Measurements from ENCODE around the gene RHOT2.
A peak's percentile ranks its signal among the peaks of the same experiment; 100 is the strongest.

Gene RHOT2

DNA sequence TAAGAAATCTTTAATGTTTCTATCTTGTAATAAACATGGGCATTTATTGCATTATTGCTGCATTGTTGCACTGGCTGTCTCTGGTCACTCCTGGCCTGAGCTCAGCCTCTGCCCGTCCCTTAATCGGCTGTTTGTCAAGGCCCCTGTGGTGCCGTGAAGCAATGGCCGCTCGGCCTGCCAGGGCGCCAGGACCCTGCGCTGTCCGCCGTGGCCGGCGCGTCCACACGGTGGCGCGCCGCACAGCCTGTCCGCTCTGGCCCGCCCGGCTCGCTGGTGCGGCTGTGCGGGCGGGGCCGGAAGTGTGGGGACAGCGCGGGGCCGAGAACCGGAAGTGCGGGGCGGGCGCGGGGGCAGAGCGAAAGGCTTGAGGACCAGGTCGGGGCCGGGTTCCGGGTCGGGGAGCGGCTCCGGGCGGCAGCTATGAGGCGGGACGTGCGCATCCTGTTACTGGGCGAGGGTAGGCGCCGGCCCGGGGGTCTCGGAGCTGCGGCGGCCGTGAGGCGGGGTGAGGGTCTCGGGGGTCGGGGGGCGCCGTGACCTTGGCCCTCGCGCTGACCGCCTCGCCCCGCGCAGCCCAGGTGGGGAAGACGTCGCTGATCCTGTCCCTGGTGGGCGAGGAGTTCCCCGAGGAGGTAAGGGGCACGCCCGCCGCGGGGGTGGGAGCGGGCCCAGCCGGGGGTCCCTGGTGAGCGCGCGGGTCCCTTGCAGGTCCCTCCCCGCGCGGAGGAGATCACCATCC, at the start of gene RHOT2:
Gene RHOT2, plus strand, starts transcription at position 353 of the 739 bp plus-strand sequence. Its CDS starts 68 bp downstream, at position 421.
- peak; percentile 93 for DNase-seq

DNA sequence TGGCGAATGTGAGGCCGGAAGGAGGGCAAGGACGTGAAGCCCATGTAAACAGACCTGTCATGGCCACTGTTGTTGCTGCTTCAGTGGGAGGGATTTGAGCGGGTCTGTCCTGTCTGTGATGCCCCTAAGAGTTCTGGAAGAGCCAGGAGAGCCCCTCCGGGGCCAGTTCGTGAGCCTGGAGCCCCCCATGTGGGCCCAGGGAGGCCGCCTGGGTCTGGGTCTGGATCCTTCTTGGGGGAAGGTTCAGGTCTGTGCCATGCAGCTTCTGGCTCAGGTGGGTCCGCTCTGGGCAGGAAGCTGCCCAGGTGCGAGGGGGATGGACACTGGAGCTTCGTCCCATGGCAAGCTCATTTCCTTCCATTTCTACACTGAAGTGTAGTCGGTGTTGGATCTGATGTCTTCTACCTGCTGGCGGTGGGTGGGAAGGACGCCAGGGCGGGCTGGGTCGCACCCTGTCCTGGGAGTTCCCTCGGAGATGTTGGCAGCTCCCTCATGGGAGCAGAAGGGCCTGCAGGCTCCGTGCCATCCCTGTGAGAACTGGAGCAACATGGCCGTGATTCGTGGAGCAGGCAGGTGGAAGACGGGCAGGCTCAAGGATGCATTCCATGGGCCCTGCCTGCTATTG, 48.3 kb upstream of the RHOT2 start:
- DNase-seq, result no peak

DNA sequence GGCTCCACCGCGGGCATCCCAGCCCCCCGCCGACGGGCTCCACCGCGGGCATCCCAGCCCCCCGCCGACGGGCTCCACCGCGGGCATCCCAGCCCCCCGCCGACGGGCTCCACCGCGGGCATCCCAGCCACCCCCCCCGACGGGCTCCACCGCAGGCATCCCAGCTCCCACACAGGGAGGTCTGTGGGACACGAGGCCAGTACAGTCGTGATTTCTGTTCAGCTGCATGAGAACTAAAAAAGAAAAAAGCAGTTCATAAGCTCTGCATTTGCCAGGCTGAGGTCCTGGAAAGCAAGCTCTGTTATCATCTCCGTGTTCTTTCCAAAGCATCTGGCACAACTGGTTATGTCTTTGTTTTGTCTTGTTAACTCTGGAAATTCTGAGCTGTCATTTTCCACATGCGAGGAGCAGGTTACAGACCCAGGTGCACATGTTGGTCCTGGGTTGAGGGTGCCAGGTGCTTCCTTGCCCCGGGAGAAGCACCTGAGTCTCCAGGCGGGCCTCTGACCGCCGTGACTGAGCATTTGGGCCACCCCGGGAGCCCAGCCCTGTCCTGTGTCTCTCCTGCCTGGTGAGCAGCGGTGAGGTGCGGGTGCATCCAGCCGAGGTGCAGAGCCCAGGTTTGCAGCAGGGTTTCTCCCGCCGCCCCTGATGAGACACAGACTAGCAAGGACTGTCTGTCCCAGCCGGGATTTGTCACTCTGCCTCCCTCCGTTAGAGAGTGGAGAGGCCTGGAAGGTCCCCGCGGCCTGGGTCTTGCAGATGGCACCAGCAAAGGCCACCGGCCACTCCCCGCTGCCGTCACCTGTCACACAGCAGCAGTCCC, 47.0 kb upstream of the RHOT2 start:
- no peak for DNase-seq

DNA sequence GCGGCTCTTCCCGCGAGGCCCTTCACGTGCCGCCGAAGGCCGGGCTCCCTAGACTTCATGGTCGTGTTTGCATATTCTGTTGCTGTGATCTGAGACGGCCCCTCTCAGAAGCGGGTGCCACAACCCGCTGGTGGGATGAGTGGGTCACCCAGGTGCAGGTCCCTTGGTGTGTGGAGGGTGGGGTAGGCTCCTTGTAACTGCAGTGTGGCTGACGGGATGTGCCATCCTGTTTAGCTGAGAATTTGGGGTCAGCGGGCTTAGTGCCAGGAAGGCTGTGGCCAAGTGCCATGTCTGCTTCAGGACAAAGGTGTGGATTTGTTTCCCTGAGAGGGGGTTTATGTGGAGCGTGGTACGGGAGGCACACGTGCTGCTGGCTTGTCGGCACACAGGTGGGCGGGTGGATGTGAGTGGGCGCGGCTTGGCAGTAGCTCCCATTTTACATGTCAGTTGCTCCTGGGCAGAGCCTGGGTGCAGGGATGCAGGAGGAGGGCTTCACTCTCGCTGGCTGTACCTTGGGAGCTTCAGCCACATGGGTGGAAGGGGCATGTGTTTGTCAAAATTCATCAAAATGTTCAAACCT, 46.3 kb upstream of the RHOT2 start:
- no peak for DNase-seq

DNA sequence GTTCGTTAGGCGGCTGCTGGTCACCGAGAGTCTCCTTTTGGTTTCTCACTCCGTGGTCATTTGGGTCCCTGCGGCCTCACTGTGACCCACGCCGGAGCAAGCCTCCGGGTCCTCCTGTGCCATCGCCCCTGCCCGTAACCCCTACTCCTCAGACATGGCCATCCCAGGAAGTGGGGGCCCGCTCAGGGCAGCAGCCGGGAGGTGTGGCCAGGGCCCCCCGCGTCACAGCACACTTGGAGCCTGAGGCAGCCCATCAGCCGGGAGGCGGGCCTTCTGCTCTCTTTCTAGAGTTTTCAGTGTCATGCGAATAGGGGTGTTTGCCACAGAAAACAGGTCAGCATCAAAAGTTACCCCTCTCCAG, 45.0 kb upstream of the RHOT2 start:
- DNase-seq, result no peak

DNA sequence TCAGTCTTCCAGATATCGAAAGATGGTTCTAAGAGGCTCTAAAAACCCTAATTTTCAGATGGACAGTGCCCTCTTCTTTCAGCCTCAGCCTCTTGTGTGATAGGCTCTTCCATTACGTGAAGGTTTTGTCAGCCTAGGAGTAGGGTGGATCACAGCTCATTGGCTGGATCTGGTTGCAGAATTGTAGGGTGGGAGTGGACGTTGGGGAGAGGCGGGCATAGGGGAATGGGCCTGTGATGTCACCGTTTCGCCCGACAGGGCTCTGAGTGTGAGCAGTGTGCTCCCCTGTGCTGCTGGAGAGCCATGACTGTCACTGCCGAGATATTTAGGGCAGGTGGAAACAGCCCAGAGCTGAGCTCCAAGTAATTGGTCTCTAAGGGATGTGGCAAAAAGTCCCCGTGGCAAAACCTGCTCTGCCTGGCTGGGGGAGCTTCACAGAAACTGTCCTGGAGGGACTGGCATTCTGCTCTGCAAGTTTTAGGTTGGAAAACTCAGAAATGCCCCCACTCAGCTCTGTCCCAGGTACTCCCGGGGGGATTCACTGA, 43.3 kb upstream of the RHOT2 start:
- no peak for DNase-seq

DNA sequence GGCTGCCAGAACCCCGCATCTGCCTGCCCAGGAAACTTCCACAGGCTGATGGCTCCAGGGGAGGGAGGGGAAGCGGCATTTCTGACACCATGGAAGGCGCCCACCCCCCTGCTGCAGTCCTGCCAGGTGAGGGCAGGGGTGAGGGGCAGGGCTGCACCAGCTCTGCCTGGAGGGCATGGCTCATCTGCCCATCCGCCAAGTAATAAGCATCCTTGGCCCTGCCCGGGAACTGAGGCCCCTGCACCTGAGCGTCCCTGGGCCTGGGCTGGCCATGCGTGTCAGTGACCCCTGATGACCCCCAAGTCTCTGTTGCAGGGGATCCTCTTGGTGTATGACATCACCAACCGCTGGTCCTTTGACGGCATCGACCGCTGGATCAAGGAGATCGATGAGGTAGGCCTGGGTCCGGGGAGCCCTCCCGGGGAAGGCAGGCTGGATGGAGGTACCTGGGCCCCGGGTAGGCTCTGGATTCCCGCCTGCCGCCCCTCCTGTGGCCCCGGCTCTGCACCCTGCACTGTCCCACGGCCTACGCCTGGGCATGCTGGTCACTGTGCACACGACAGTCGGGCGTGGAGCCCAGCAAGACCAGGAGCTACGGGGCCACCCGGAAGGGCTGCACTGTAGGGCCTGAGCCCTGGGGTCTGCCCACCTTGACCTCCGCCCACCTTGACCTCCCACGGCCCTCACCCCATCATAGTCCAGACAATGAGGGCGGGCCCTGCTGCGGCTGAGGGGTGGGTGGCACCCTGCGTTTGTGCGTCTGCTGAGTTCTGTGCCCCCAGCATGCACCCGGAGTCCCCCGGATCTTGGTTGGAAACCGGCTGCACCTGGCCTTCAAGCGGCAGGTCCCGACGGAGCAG, 42.6 kb upstream of the RHOT2 start:
- no peak for DNase-seq

DNA sequence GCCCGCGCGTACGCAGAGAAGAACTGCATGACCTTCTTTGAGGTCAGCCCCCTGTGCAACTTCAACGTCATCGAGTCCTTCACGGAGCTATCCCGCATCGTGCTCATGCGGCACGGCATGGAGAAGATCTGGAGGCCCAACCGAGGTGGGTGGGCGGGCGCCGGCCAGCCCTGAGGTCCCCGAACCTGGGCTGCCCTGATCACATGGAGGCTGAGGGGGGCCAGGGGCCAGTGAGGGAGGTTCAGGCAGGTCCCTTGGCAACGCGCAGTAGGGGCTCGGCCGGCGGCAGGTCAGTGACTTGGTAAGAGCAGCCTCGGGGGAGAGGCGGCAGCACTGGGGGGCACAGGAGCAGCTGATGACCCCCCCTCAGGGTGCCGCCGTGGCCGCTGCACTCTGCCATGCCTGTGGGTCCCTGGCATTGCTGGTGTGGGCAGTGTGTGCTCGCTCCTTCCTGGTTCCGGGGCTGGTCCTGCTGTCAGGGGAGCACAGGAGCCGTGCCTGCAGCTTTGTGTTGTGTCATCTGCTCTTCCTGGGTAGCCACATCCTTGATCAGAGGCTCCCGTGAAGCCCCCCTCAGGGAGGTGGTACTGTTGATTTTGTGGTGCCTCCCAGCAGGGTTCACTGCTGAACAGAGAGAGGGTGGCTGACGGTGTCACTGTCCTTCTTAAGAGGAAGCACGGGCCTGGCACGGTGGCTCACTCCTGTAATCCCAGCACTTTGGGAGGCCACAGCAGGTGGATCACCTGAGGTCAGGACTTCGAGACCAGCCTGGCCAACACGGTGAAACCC, 41.8 kb upstream of the RHOT2 start:
- DNase-seq, result no peak

DNA sequence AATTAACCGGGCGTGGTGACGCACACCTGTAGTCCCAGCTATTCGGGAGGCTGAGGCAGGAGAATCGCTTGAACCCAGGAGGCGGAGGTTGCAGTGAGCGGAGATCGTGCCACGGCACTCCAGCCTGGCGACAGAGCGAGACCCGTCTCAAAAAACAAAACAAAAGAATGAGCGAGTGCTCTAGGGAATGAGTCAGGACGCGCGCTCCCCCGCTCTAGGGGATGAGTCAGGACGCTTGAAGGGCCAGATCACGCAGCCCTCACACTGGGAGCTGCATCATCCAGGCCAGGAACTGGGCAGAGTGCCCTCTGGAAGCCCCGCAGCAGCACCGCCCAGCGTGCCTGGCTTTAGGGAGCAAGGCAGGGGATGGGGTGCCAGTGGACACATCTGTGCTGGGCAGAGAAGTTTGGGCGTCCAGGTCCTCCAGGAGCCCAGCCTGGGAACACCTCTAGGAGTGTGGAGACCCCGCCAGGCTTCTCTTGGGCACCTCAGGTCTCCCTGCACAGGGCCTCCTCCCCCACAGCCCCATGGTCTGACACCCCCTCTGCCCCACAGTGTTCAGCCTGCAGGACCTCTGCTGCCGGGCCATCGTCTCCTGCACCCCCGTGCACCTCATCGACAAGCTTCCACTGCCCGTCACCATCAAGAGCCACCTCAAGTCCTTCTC, 41.0 kb upstream of the RHOT2 start:
- DNase-seq, result no peak

DNA sequence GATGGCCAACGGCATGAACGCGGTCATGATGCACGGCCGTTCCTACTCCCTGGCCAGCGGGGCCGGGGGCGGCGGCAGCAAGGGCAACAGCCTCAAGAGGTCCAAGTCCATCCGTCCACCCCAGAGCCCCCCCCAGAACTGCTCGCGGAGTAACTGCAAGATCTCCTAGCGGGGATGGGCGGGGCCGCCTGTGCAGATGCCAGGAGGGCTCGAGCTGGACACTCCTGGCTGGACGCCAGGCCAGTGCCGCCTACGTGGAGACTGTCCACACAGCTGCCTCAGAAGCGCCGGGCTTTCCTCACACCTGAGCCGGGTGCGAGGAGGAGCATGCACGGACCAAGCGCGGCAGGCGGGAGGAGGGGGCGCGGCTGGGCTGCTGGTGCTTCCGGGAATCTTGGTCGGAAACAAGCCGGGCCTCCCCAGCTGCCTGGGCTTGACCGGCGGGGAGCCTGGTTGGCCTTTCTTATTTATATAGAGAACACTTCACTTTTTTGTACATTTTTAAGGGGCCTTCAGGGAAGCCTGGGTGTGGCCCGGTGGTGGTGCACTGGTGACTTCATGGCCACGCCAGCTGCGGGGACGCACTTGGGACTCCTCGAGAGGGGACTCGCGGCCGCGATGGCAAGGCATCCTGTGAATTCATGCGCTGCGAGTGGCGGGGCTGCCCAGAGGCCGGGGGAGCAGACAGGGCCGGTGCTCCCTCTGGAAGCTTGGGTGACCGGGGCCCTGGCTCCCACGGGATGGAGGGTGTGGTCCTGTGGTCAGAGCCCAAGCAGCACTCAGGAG, 40.3 kb upstream of the RHOT2 start:
- DNase-seq, result no peak

DNA sequence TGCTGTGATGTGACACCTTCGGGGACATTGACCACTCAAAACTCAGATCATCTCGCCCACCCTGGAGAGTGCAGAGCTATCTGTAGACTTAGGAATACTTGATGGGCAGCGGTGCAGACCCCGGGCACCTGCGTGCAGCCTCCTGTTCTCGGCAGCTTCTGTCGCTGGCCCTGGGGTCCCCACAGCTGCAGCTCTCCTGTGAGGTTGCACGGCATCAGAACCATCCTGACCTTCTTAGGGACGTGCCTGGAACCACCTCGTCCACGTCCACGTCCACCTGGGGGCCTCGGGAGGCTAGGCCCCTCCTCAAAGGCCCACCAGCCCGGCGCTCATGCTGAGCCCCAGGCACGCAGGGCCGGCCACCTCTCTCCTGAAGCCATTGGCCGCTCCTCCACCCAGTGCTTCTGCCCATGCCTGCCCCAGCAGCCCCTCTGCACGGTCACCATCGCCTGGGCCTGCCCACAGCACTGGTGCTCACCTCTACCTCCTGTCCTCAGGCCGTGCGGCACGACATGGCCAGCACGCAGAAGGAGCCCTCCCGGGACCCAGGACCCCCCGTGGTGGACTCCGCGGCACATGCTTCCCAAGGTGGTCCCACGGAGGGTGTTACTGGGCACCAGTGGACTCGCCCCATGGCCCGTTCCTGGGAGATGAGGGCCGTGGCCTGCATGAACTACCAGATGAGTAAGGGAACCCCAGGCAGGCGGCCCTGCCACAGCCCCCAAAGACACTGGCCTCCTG, 39.4 kb upstream of the RHOT2 start:
- DNase-seq, result no peak

DNA sequence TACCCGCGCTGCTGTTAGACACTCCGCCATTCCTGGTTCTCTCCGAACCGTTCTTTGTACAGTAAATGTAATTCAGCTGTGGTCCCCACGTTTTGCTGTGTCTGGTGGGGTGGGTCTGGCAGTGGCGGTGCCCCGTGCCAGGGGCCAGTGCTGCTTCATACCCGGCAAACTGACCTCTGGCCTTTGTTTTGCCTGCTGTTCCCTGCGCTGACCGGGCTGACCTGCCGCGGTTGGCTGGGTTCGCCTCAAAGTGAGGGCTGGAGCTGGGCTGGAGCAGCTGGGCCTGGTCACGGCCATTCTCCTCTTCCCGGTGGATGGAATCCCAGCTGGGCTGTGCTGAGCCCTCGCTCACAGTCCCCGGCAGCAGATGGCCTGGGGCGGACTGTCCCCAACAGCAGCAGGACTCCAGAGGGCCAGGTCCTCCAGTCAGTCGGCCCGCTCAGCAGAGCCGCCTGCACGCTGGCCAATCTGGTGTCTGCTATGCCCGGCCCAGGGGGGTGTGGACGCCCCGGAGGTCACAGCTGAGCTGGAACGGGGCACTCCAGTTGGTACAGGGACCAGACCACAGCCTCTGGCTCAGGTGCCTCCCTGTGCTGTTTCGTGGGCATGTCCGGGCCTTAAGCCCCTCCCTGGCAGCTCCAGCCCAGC, 38.6 kb upstream of the RHOT2 start:
- DNase-seq, result no peak

DNA sequence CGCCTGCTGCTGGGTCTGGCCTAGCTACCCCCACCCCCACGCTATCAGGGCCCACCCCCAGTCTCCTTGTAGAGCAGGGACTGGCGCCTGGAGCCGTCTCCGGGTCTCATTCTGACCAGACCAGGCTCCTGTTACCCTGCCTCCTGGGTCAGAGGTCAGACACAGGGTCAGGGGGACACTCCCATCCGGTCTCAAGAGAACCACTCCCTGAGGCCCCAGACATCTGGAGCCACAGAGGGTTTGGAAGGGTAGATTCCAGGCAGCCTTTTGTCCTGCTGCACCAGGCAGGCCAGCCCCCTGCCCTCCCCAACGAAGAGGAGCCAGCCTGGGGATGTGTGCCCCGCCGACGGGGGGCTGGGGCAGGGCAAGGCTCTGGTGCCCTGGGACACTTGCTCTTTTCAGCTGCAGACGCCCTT, 38.1 kb upstream of the RHOT2 start:
- no peak for DNase-seq

DNA sequence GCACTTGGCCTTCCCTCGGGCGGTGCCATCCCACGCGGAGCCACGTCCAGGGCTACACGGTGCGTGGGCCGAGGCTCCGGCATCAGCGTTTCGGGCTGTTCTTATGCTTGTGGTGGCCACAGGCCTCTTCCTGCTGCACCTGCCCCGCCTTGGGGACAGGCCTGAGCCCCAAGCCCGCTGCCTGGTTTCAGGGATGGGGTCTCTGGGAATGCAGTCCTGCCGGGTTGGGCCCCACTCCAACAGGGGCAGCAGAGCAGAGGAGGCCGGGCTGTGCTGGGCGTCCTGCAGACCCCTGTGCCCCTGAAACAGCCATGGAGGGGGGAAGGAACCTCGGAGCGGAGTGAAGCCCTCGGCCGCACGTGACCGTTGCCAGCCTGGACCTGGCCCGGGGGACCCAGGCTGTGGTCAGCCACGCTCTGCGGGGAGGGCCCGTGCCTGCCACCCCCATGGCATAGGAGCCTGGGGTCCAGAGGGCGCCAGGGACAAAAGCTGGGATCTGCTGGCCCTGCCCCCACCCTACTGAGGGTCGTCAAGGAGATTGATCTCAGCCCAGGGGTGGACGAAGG, 37.6 kb upstream of the RHOT2 start:
- DNase-seq, result no peak

DNA sequence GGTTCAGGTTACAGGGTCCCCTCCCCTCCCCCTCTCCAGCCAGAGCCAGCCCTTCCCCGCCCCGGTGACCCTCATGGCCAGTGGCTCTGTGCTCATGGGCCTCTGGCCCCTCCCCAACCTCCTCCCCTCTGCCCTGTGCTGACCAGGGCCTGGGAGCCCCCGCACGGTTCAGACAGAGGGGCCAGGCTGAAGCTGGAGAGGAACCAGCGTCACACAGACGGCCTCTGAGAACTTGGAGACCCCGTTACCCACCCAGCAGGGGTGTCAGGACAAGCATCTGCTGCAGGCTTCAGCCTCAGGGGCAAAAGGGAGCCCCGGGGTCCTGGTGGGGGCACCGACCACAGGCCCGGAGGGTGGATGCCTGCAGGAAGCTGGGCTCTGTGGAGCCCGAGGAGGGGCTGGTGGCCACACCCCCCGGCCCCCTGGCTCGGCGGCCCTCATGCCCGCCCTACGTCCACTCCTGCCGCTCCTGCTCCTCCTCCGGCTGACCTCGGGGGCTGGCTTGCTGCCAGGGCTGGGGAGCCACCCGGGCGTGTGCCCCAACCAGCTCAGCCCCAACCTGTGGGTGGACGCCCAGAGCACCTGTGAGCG, 37.0 kb upstream of the RHOT2 start, which contains the start of gene WFIKKN1:
Gene WFIKKN1, plus strand, starts transcription at position 171 of the 591 bp plus-strand sequence. Its CDS starts 269 bp downstream, at position 440.
- DNase-seq, result no peak

DNA sequence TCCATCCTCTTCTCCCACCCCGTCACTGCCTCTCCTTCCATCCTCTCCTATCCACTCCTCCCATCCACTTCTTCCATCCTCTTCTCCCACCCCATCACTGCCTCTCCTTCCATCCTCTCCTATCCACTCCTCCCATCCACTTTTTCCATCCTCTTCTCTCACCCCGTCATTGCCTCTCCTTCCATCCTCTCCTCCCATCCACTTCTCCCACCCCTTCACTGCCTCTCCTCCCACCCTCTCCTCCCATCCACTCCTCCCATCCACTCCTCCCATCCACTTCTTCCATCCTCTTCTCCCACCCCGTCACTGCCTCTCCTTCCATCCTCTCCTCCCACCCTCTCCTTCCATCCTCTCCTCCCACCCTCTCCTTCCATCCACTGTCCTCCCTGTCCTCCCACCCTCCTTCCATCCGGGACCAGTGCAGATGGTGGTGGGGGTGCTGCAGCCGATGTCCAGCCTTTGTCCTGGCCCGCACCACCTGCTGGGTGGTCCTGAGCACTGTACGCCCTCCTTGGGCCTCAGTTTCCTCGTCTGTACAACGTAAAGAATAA, 36.0 kb upstream of the RHOT2 start:
- no peak for DNase-seq

All from activated naive CD4-positive, alpha-beta T cell treated with anti-CD3 and anti-CD28 coated beads, Interleukin-2, amount 50 U/mL, for 16 hours (primary cell).